ENCODE data around the gene FKBP9. TPM values are rescaled to one million over a fixed set of nuclear protein-coding genes. Genes with fewer than 3 reads are reported as not detected.

FKBP9 gene
- total and polyA plus RNA-seq, 2 of the 4 experiments (the other 2 are of a cell fraction) = 126 to 191 TPM

GRCh38 chr7:32937344-32938174 is 19.7 kb upstream of the FKBP9 start:
- Histone ChIP-seq H4K8ac (ENCODE audit: low read depth in 2 of 2, low read length in 2 of 2) (peak overlapping the region in 1 of 2 experiments; percentile 41; a peak in 2 of 4 replicates), H3K18ac (ENCODE audit: low read depth, low read length) (no peak overlapping the region), H2BK20ac (ENCODE audit: low read depth, low read length) (no peak overlapping the region), H3K56ac (ENCODE audit: extremely low read depth, insufficient read depth, low read length) (no peak overlapping the region), H3K23ac (ENCODE audit: low read depth, low read length) (0 out of 2 replicates have a peak overlapping the region, but pooled peaks have one; percentile 26), H3K27ac (ENCODE audit: insufficient read depth, low read length) (peak overlapping the region; percentile 7; the same call in 1 of the 2 replicates), H3K4me3 (ENCODE audit: insufficient read depth, low read depth, low read length) (no peak overlapping the region), H4K20me1 (ENCODE audit: insufficient read depth, low read length) (peaks cover 21% of the 10 kb centered on the region; the same call in 1 of the 2 replicates), H3K27me3 (ENCODE audit: control insufficient read depth, insufficient read depth, low read length) (no peaks in the 10 kb centered on the region), H2AK5ac (ENCODE audit: low read depth, low read length) (no peak overlapping the region), H3K14ac (replicated peaks; ENCODE audit: low read depth, low read length) (peak overlapping the region; percentile 33; the same call in 1 of the 2 replicates), H4K91ac (ENCODE audit: insufficient read depth, low read depth, low read length) (no peak overlapping the region), H3K4me2 (ENCODE audit: low read depth, low read length) (peak overlapping the region; percentile 59), H3K4me1 (ENCODE audit: control insufficient read depth, insufficient read depth, low read length) (peaks cover 15% of the 10 kb centered on the region), H3K4ac (ENCODE audit: low read depth, low read length) (peak overlapping the region; percentile 37; the same call in 1 of the 2 replicates), H2AK9ac (replicated peaks; ENCODE audit: low read depth, low read length, poor library complexity) (no peak overlapping the region), H3K36me3 (ENCODE audit: control insufficient read depth, insufficient read depth, low read length) (peaks cover 3% of the 10 kb centered on the region; the same call in 1 of the 2 replicates), H3K79me1 (ENCODE audit: low read depth in 1 of 2, low read length in 2 of 2) (peaks cover 45 to 63% of the 10 kb centered on the region in 2 experiments), H2AFZ (replicated peaks; ENCODE audit: low read length, poor library complexity) (no peak overlapping the region), H2BK120ac (ENCODE audit: low read depth, low read length) (0 out of 2 replicates have a peak overlapping the region, but pooled peaks have one; percentile 2), H3K9me1 (ENCODE audit: insufficient read depth, low read length) (peaks cover 11% of the 10 kb centered on the region), H2BK5ac (ENCODE audit: low read depth, low read length, poor library complexity, severe bottlenecking) (no peak overlapping the region), H2BK15ac (ENCODE audit: low read depth, low read length) (no peak overlapping the region), H4K5ac (ENCODE audit: low read depth, low read length) (peak overlapping the region; percentile 6), H3K9me3 (ENCODE audit: control insufficient read depth, insufficient read depth, low read length) (no peaks in the 10 kb centered on the region), H3K9ac (ENCODE audit: low read depth, low read length) (no peak overlapping the region)
- no peak for TF ChIP-seq NFE2L2 (IDR thresholded peaks at IDR 0.05; ENCODE audit: low read depth, low read length)
- no peak for TF ChIP-seq CEBPB (IDR thresholded peaks at IDR 0.05; ENCODE audit: low read depth, low read length)
- no peak for TF ChIP-seq FOS (IDR thresholded peaks at IDR 0.05; ENCODE audit: low read depth, low read length)
- TF ChIP-seq POLR2A (IDR thresholded peaks at IDR 0.05; ENCODE audit: low read depth, low read length) = no peak
- TF ChIP-seq RFX5 (IDR thresholded peaks at IDR 0.05; ENCODE audit: low read depth, low read length) = no peak
- no peak for TF ChIP-seq MAZ (IDR thresholded peaks at IDR 0.05; ENCODE audit: borderline replicate concordance, low read depth, low read length)
- TF ChIP-seq SMC3 (IDR thresholded peaks at IDR 0.05; ENCODE audit: low read depth, low read length) = no peak
- TF ChIP-seq CHD1 (IDR thresholded peaks at IDR 0.05; ENCODE audit: low read depth, low read length) = no peak
- TF ChIP-seq USF2 (IDR thresholded peaks at IDR 0.05; ENCODE audit: low read depth, low read length) = no peak
- TF ChIP-seq CTCF (conservative IDR thresholded peaks at IDR 0.05; ENCODE audit: low read depth, low read length) = no peak
- TF ChIP-seq ELK1 (IDR thresholded peaks at IDR 0.05; ENCODE audit: borderline replicate concordance, low read depth, low read length) = no peak
- TF ChIP-seq RCOR1 (IDR thresholded peaks at IDR 0.05; ENCODE audit: insufficient replicate concordance, low read length) = no peak
- in situ Hi-C loops (cut with MboI; ENCODE audit: low sequenced_read_pairs) = no loop called here
- dilution Hi-C loops (cut with HindIII; ENCODE audit: low sequenced_read_pairs, unreplicated experiment) = no loop called here
- intact Hi-C loops (cut with micrococcal nuclease) = loop anchor here (2.0 kb wide), 1 partner anchor 137 kb away; no protein-coding TSS in a partner anchor
- CTCF ChIA-PET = interaction anchor here (1.2 kb wide), 1 partner anchor 137 kb away, joined by 4 read pairs; no protein-coding TSS in a partner anchor
- POLR2A ChIA-PET (ENCODE audit: unreplicated experiment) = no interaction called here
- WGBS, 2 experiments (ENCODE audit: extremely low coverage in 2 of 2, insufficient read length in 1 of 2) = 0% methylated on average over 2 of the region's 10 CpGs; no CpG with 5 or more reads in 1 of the 2 experiments
- ATAC-seq (ENCODE audit: low read depth) = peak; percentile 3; the same call in 1 of the 2 replicates
- peak; percentile 61 for DNase-seq
- TSS peak; percentile 16 for BruUV-seq (replicated peaks)
